Measurements from ENCODE around the gene ARR3.
A peak's percentile ranks its signal among the peaks of the same experiment; 100 is the strongest.
"Not testable (repeated sequence)": the region's sequence is repeated elsewhere in the genome, so short reads cannot be mapped to it uniquely, and the experiment has no call there.

The ARR3 gene

GRCh38 chrX:70280573-70280972 lies 12.4 kb downstream of the ARR3 start:
- no peak for DNase-seq (ENCODE audit: low spot score)

DNA sequence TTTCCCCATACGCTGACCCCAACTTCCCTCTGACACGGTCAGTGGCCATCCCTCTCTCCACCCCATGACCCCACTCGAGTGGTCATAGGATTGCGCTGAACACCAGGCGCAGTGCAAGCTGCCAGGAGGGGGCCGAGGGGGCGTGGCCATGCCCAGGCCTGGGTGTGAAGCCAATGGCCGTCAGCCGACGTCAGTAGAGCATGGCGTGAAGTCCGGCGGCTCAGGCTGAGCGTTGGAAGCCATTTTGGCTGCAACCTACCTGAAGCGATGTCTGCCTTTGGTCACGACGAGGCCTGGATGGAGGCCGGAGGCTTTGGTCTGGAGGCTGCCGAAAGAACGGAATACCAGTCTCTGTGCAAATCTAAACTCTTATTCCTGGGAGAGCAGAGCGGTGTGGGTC lies 13.8 kb downstream of the ARR3 start, which contains the start of gene RAB41:
Gene RAB41, plus strand, starts transcription at position 222 of the 400 bp plus-strand sequence. Its CDS starts 46 bp downstream, at position 268.
- no peak for DNase-seq (ENCODE audit: low spot score)

GRCh38 chrX:70289168-70289792 lies 21.1 kb downstream of the ARR3 start:
- no peak for DNase-seq (ENCODE audit: low spot score)

GRCh38 chrX:70289793-70290770 lies 21.9 kb downstream of the ARR3 start, which contains the start of the genes KIF4A and PDZD11:
Gene KIF4A, plus strand, starts transcription at chrX:70290104. Its CDS starts 355 bp downstream, at chrX:70290459.
Gene PDZD11, minus strand, starts transcription at chrX:70289927. Its CDS starts 586 bp downstream, at chrX:70289341.
- DNase-seq (ENCODE audit: low spot score): peak; percentile 70

- DNase-seq (ENCODE audit: low spot score): no peak
Measured at GRCh38 chrX:70292788-70293187, 24.7 kb downstream of the ARR3 start.

GRCh38 chrX:70293621-70294020 lies 25.5 kb downstream of the ARR3 start:
- DNase-seq (ENCODE audit: low spot score): no peak

GRCh38 chrX:70301716-70302115 lies 33.6 kb downstream of the ARR3 start:
- DNase-seq (ENCODE audit: low spot score): no peak

- no peak for DNase-seq (ENCODE audit: low spot score)
Measured at GRCh38 chrX:70313503-70313902, 45.4 kb downstream of the ARR3 start.

GRCh38 chrX:70322784-70323183 lies 54.6 kb downstream of the ARR3 start:
- no peak for DNase-seq (ENCODE audit: low spot score)

DNA sequence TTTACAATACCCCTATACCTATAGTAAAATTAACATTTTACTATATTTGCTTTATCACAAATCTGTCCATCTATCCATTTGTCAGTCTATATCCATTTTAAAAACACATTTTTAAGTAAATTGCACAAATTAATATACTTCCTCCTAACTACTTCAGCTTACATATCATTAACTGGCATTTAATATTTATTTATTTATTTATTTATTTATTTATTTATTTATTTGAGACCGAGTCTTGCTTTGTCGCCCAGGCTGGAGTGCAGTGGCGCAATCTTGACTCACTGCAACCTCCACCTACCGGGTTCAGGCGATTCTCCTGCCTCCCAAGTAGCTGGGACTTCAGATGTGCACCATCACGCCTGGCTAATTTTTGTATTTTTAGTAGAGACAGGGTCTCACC lies 55.5 kb downstream of the ARR3 start:
- not testable (repeated sequence) for DNase-seq (ENCODE audit: low spot score)

- no peak for DNase-seq (ENCODE audit: low spot score)
Measured at GRCh38 chrX:70324326-70324725, 56.2 kb downstream of the ARR3 start.

- no peak for DNase-seq (ENCODE audit: low spot score)
Measured at GRCh38 chrX:70331161-70331560, 63.0 kb downstream of the ARR3 start.
